ENCODE measurements around the gene TUBGCP3.

Gene TUBGCP3

DNA sequence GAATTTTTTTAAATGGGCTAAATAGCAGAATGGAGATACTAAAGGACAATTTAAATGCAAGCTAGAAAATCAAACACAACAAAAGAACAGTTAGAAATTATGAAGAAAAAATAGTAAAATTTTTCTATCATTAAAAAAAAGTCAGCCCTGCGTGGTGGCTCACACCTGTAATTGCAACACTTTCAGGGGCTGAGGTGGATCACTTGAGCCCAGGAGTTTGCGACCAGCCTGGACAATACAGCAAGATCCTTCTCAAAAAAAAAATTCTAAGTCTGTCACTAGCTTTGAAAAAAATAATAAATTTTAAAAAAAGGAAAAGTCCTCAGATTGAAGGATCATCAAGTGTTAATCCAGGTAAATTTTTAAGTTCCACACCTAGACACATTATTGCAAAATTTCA lies 7.7 kb downstream of the TUBGCP3 start:
- peaks cover 19 to 25% of the 10 kb centered on the region in 2 donors for H3K36me3 Mint-ChIP-seq
- no peak overlapping the region for H3K27ac Mint-ChIP-seq
- H3K9me3 Mint-ChIP-seq, result no peaks in the 10 kb centered on the region
- H3K27me3 Mint-ChIP-seq, result no peaks in the 10 kb centered on the region
- no peak for DNase-seq
- H3K4me1 Mint-ChIP-seq, result peaks cover 38 to 62% of the 10 kb centered on the region in 2 donors
- ATAC-seq (replicated peaks), result no peak
- H3K4me3 Mint-ChIP-seq, result no peak overlapping the region

DNA sequence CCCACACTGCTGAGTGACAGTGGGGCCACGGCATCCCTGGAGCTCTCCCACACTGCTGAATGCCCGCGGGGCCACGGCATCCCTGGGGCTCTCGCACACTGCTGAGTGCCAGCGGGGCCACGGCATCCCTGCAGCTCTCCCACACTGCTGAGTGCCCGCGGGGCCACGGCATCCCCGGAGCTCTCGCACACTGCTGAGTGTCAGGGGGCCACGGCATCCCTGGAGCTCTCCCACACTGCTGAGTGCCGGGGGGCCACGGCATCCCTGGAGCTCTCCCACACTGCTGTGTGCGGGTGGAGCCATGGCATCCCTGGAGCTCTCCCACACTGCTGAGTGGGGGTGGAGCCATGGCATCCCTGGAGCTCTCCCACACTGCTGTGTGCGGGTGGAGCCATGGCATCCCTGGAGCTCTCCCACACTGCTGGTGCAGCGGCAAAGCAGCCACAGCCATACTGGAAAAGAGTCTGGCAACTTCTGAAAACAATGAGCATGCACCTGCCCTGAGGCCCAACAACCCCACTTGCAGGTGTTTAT lies 8.6 kb downstream of the TUBGCP3 start:
- peaks cover 45 to 70% of the 10 kb centered on the region in 2 donors for H3K4me1 Mint-ChIP-seq
- H3K36me3 Mint-ChIP-seq, result peaks cover 19 to 25% of the 10 kb centered on the region in 2 donors

DNA sequence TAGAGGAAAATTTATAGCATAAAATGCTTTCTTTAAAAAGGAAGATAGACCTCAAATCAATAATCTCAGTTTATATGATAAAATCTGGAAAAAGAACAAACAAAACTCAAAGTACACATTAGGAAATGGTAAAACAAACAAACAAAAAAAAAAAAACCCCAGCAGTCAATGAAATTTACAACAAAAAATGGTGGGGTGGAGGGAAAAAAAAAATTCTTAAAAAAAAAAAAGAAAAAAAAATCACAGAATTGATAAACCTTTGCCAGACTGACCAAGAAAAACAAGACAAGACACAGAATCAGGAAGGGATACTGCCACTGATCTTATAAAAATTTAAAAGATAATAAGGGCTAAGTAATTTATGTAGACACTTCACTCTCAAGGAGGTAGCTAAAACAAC lies 11.2 kb downstream of the TUBGCP3 start:
- H3K9me3 Mint-ChIP-seq, result no peaks in the 10 kb centered on the region

More for the DNA sequence above, 8.6 kb downstream of the TUBGCP3 start:
- H3K4me3 Mint-ChIP-seq, result no peak overlapping the region
- no peaks in the 10 kb centered on the region for H3K9me3 Mint-ChIP-seq
- no peak for DNase-seq
- no peak for ATAC-seq (replicated peaks)
- H3K27ac Mint-ChIP-seq, result no peak overlapping the region
- no peaks in the 10 kb centered on the region for H3K27me3 Mint-ChIP-seq

DNA sequence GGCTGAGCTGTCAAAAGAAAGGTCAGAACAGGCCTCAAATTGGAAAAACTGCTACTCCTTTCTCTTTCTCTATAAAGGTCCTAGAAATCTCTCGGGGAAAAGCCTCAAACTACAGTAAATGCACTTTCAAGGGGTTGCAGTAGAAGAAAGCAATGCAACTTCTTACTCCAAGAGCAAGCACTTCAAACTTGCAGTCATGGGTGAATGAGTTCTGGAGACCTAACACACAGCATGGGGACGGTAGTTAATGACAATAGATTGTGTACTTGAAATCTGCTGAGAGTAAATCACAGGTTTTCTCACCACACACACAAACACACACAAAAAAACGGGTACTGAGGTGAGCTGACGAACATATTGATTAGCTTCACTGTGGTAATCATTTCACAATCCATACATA lies 11.8 kb downstream of the TUBGCP3 start:
- Mint-ChIP-seq H3K36me3 (peaks cover 13 to 19% of the 10 kb centered on the region in 2 donors), H3K9me3 (no peaks in the 10 kb centered on the region), H3K4me3 (no peak overlapping the region), H3K27me3 (no peaks in the 10 kb centered on the region), H3K4me1 (peaks cover 44 to 59% of the 10 kb centered on the region in 2 donors), H3K27ac (no peak overlapping the region)
- DNase-seq (no peak), ATAC-seq (replicated peaks) (no peak)

More for the DNA sequence above, 11.2 kb downstream of the TUBGCP3 start:
- DNase-seq (no peak), ATAC-seq (replicated peaks) (no peak)
- peaks cover 15 to 21% of the 10 kb centered on the region in 2 donors for H3K36me3 Mint-ChIP-seq
- peaks cover 45 to 63% of the 10 kb centered on the region in 2 donors for H3K4me1 Mint-ChIP-seq
- H3K27ac Mint-ChIP-seq, result no peak overlapping the region
- H3K27me3 Mint-ChIP-seq, result no peaks in the 10 kb centered on the region
- H3K4me3 Mint-ChIP-seq, result no peak overlapping the region

DNA sequence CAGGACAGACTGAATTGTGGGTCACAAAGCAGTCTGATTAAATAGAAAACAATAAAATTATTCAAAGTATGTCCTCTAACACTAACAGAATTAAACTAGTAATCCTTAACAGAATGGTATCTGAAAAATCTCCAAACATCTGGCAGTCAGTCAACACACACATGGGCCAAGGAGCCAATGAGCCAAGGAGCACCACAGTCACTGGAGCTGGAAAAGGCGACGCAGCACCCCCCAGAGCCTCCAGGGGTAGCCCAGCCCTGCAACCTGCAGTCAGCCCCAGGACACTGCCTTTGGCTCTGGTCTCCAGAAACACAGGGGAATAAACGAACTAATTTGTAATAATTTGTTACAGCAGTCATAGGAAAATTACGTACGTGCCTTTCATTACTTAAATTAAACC lies 12.3 kb downstream of the TUBGCP3 start:
- DNase-seq (no peak), ATAC-seq (replicated peaks) (no peak)
- Mint-ChIP-seq H3K4me3 (no peak overlapping the region), H3K27me3 (no peaks in the 10 kb centered on the region), H3K9me3 (no peaks in the 10 kb centered on the region), H3K4me1 (peaks cover 45 to 54% of the 10 kb centered on the region in 2 donors), H3K27ac (peak overlapping the region; percentile 51), H3K36me3 (peaks cover 14 to 19% of the 10 kb centered on the region in 2 donors)

DNA sequence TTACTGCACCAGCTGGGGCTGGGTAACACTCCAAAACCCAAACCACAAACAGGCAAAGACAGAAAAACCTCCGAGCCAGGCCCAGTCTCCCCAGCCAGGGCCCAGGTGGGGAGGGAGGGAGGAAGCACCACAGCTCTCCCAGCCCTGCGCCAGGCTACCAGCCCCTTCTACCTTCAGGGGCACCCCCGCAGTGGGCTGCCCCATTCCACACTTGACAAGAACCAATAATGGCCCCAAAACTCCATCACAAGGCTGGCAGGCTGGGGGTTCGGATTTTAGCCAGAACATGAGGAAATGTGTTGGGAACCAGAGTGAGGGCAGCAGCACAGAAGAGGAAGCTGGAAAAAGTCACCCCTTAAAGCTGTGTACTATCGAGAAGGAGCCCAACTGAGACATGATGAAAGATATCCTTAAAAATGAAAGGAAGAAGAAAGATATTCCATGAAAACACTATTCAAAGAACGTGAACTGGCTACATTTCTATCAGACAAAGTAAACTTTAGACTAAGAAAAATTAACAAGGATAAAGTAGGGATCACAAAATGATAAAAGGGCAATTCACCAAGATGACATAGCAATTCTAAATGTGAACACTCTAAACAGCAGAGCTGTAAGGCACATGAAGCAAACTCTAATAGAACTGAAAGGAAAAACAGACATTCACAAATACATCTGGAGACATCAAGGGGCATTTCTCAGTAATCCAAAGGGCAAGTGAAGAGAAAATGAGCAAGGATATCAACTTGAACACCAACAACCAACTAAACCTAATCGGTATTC lies 12.9 kb downstream of the TUBGCP3 start:
- Mint-ChIP-seq H3K27me3 (no peaks in the 10 kb centered on the region), H3K27ac (no peak overlapping the region), H3K9me3 (no peaks in the 10 kb centered on the region), H3K4me3 (no peak overlapping the region), H3K36me3 (peaks cover 14 to 20% of the 10 kb centered on the region in 2 donors), H3K4me1 (peaks cover 44 to 54% of the 10 kb centered on the region in 2 donors)
- DNase-seq (no peak), ATAC-seq (replicated peaks) (peak in 1 of 2 donors; percentile 43)

DNA sequence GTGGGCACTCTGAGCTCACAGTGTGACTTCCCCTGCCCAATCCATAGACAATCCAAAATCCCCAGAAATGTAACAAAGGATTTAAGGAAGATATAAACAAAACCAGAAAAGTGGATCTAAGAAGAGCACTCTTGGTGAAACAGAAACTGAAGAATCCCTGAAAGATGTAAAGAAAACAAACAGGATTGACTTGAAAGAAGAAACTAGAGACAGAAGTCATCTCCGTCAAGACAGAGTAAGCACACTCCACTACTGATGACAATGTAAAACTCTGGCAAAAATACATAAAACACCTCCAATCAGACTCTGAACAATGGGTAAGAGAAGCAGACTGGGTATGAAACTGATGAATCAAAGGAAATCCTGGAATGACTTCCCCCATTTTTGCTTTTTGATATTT lies 13.5 kb downstream of the TUBGCP3 start:
- Mint-ChIP-seq H3K4me1 (peaks cover 44 to 60% of the 10 kb centered on the region in 2 donors), H3K27ac (no peak overlapping the region), H3K4me3 (no peak overlapping the region), H3K9me3 (no peaks in the 10 kb centered on the region), H3K36me3 (peaks cover 14 to 23% of the 10 kb centered on the region in 2 donors), H3K27me3 (no peaks in the 10 kb centered on the region)
- DNase-seq (no peak), ATAC-seq (replicated peaks) (peak in 1 of 2 donors; percentile 14)

DNA sequence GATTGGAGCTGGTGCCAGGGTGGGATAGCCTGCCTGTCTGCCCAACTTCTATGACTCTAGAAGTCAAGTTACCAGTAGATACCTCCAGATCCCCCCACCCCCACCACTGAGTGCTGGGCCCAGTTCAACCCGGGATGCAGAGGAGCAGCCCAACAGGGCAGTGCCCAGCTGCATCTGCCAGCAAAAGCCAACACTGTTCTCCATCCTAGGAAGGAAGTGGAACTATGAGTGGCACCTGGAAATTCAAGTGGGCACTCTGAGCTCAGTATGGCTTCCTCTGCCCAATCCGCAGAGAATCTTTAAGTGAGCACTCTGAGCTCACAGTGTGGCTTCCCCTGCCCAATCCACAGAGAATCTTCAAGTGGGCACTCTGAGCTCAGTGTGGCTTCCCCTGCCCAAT lies 14.2 kb downstream of the TUBGCP3 start:
- H3K4me3 Mint-ChIP-seq, result no peak overlapping the region
- DNase-seq (no peak), ATAC-seq (replicated peaks) (no peak)
- peaks cover 44 to 62% of the 10 kb centered on the region in 2 donors for H3K4me1 Mint-ChIP-seq
- H3K27me3 Mint-ChIP-seq, result no peaks in the 10 kb centered on the region
- H3K27ac Mint-ChIP-seq, result no peak overlapping the region
- peaks cover 17 to 23% of the 10 kb centered on the region in 2 donors for H3K36me3 Mint-ChIP-seq
- no peaks in the 10 kb centered on the region for H3K9me3 Mint-ChIP-seq

DNA sequence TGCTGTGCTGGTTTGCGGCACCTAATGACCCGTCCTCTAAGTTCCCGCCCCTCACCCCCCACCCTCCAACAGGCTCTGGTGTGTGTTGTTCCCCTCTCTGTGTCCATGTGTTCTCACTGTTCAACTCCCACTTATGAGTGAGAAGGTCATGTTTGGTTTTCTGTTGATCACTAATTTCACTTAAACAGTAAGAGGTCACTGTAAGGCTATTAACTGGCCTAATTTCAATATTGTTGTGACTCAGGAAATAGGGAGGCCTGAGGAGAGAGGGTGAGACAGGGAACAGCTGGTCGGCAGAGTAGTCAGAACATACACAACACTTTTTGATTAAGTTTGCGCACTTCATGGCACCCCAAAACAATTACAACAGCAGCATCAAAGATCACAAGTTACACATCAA lies 15.6 kb downstream of the TUBGCP3 start:
- no peak overlapping the region for H3K27ac Mint-ChIP-seq

DNA sequence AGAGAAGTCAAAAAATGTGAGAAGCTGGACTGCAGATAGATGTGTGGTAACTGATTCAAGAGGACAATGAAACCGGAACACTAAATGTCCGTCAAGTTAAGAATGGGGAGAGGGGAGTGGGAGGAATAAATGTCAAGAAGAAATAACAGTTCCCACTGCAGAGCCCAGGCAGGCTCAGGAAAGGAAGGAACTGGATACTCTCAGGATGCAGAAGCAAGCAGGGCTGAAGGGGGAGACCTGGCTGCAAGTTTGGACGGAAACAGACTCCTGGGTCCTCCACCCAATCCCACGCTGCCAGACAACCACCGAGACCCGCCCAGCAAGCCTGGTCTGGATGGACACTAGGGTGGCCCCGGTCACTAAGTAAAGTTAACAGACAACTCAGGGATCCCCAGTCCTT lies 18.1 kb downstream of the TUBGCP3 start:
- H3K36me3 Mint-ChIP-seq, result peaks cover 17 to 32% of the 10 kb centered on the region in 2 donors
- peaks cover 31 to 35% of the 10 kb centered on the region in 2 donors for H3K4me1 Mint-ChIP-seq
- no peak overlapping the region for H3K4me3 Mint-ChIP-seq
- ATAC-seq (replicated peaks), result no peak
- DNase-seq, result no peak
- no peak overlapping the region for H3K27ac Mint-ChIP-seq
- no peaks in the 10 kb centered on the region for H3K9me3 Mint-ChIP-seq
- H3K27me3 Mint-ChIP-seq, result no peaks in the 10 kb centered on the region

More for the DNA sequence above, 15.6 kb downstream of the TUBGCP3 start:
- no peak for DNase-seq
- peaks cover 44 to 57% of the 10 kb centered on the region in 2 donors for H3K4me1 Mint-ChIP-seq
- H3K27me3 Mint-ChIP-seq, result no peaks in the 10 kb centered on the region
- no peak for ATAC-seq (replicated peaks)
- no peak overlapping the region for H3K4me3 Mint-ChIP-seq
- H3K9me3 Mint-ChIP-seq, result no peaks in the 10 kb centered on the region
- peaks cover 15 to 20% of the 10 kb centered on the region in 2 donors for H3K36me3 Mint-ChIP-seq

DNA sequence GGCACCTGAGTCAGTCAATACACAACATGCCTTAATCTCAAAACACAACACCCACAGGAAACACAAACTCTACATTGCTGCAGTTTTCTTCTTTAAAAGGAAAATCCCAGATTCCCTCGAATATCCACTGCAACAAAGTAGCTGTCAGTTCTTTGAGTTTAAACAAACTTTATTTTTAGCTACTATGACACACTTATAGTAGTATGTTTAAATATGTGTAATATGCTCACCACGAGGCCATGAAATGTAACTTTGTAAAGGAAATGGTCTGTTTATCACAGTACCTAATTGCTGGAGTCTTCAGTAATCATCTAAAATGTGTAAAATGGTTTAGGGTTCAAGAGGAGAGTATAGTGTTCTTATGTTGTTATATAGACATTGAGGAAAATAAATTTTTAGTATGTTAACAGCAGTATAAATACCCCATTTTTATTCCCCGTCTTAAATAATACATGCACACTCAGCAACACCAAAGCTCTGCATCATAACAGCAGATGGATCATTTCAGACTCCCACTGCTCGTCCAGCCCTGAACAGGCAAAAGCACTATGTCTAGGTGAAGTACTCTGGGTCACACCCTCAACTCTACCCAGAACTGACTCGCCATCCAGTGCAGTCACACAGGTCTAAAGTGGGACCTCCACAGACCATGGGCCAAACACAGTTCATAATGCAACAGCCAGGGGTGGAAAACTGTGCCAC lies 20.6 kb downstream of the TUBGCP3 start:
- no peak overlapping the region for H3K27ac Mint-ChIP-seq
- DNase-seq (no peak), ATAC-seq (replicated peaks) (no peak)
- H3K27me3 Mint-ChIP-seq, result no peaks in the 10 kb centered on the region
- H3K4me3 Mint-ChIP-seq, result no peak overlapping the region
- peaks cover 17 to 26% of the 10 kb centered on the region in 2 donors for H3K4me1 Mint-ChIP-seq
- no peaks in the 10 kb centered on the region for H3K9me3 Mint-ChIP-seq
- peaks cover 22 to 39% of the 10 kb centered on the region in 2 donors for H3K36me3 Mint-ChIP-seq

DNA sequence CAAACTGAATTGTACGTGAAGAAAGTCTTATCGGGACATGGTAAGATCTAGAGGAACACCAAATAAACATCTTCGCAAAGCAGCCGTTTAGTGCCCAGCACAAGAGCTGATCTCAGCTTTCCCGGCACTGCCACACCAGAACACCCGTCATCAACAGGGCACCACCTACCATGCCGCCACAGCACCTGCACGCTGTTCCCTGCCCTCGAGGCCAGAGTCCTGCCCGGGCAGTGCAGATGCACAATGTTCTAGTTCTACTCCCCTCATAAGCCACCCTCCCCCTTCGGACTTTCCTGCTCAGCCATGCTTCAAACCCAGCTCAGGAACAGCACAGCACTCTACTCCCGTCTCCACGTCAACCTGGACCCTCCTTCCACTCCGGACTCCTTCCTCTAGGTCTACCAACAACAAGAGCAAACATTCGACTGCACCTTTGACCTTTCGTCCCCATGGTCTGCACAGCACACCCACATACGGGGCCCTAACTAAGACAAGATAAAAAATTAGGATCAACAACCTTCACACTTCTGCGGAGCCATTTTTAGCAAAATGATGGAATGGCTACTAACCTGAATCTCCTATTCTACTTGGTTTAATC lies 25.1 kb downstream of the TUBGCP3 start:
- no peak for ATAC-seq (replicated peaks)
- peaks cover 29 to 46% of the 10 kb centered on the region in 2 donors for H3K36me3 Mint-ChIP-seq
- no peaks in the 10 kb centered on the region for H3K27me3 Mint-ChIP-seq
- peaks cover 16 to 28% of the 10 kb centered on the region in 2 donors for H3K4me1 Mint-ChIP-seq
- no peak overlapping the region for H3K27ac Mint-ChIP-seq
- DNase-seq, result no peak
- no peak overlapping the region for H3K4me3 Mint-ChIP-seq
- H3K9me3 Mint-ChIP-seq, result no peaks in the 10 kb centered on the region

DNA sequence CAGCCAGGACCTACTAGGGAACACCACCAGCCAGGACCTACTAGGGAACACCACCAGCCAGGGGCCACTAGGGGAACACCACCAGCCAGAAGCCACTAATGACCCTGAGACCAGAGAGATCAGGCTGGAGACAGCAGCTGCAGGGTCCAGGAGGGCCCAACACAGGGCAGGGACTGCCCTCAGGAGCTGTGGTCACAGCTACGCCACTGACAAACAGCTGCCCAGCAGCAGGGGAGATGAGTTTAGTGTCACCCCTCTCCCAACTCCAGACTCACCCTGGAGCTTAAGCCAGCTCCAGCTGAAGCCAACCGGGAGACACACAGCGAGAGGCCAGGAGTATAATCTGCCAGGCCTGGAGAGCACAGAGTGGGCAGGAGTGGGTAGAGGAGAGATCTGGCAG lies 25.7 kb downstream of the TUBGCP3 start:
- H3K4me1 Mint-ChIP-seq, result peaks cover 13 to 28% of the 10 kb centered on the region in 2 donors
- no peaks in the 10 kb centered on the region for H3K9me3 Mint-ChIP-seq
- no peak overlapping the region for H3K4me3 Mint-ChIP-seq
- H3K27ac Mint-ChIP-seq, result no peak overlapping the region
- no peaks in the 10 kb centered on the region for H3K27me3 Mint-ChIP-seq
- no peak for DNase-seq
- ATAC-seq (replicated peaks), result no peak
- H3K36me3 Mint-ChIP-seq, result peaks cover 29 to 50% of the 10 kb centered on the region in 2 donors

DNA sequence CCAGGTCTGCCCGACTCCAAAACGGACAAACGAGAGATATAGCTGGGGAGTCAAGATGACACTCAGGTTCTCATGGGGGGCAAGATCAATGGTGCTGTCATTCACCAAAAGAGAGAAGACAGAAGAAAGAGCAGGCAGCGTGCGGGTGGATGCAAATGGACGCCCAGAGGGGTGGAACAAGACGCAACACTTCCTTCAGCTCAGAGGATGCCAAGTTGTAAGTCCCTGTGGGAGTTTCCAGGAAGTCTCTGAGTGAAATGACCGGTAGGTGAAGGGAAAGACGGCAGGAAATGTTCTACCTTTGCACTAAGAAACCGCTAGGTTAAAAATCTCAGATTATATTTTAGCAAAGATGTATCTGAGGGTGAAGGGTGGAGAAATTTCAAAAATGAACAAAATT lies 26.5 kb downstream of the TUBGCP3 start:
- no peak overlapping the region for H3K4me3 Mint-ChIP-seq
- no peaks in the 10 kb centered on the region for H3K9me3 Mint-ChIP-seq
- peak overlapping the region; percentile 6 for H3K27ac Mint-ChIP-seq
- H3K36me3 Mint-ChIP-seq, result peaks cover 31 to 45% of the 10 kb centered on the region in 2 donors
- DNase-seq (no peak), ATAC-seq (replicated peaks) (no peak)
- no peaks in the 10 kb centered on the region for H3K27me3 Mint-ChIP-seq
- H3K4me1 Mint-ChIP-seq, result peaks cover 13 to 24% of the 10 kb centered on the region in 2 donors

Measured in stimulated activated naive B cell treated with anti-CD40 and anti-IgM and Interleukin-4, amounts not matched to agents 10 μg/mL and 1 μg/mL and 100 μg/mL, for 72 hours (primary cell).